Activated CD4-positive, alpha-beta T cell treated with anti-CD3 and anti-CD28 coated beads for 4 hours (primary cell): ENCODE results near the gene PRR19.

Experiments used
- DNase-seq, 2 donors: peaks; one replicate each; pipeline ENCODE4 v3.0.0-alpha.2; 2020

Gene PRR19

GRCh38 chr19:42353341-42354015 is 51.5 kb downstream of the PRR19 start:
- no peak for DNase-seq

- no peak for DNase-seq
These were observed 54.0 kb downstream of the PRR19 start for GRCh38 chr19:42355896-42356295.

GRCh38 chr19:42356686-42357085 is 54.8 kb downstream of the PRR19 start:
- no peak for DNase-seq

- DNase-seq = no peak
These were observed 55.4 kb downstream of the PRR19 start for GRCh38 chr19:42357290-42357689.
